HEK293 (cell line): ENCODE data around the gene RGS5.

Experiments
- CTCF ChIP-seq: fragments of 450-650 bp; formaldehyde crosslinking; IDR thresholded peaks from 2 replicates; pipeline ENCODE4 v1.5.1; 2016; ENCODE audit warnings: missing biosample characterization, missing genetic modification characterization
- FEZF1 ChIP-seq: fragments of 450-650 bp; formaldehyde crosslinking; IDR thresholded peaks from 2 replicates; pipeline ENCODE4 v1.5.1; 2016; ENCODE audit warnings: missing biosample characterization, missing genetic modification characterization
- GLIS1 ChIP-seq: fragments of 450-650 bp; formaldehyde crosslinking; IDR thresholded peaks from 2 replicates; pipeline ENCODE4 v1.5.1; 2016; ENCODE audit warnings: missing biosample characterization, missing genetic modification characterization
- PBX3 ChIP-seq: sonication (generic); formaldehyde crosslinking; IDR thresholded peaks from 2 replicates; pipeline ENCODE4 v1.8.1; 2022; ENCODE audit warnings: mild to moderate bottlenecking, moderate library complexity, missing genetic modification reagents
- RBAK ChIP-seq: fragments of 450-650 bp; formaldehyde crosslinking; IDR thresholded peaks from 2 replicates; pipeline ENCODE4 v1.5.1; 2016; ENCODE audit warnings: missing biosample characterization, missing genetic modification characterization
- SP2 ChIP-seq: fragments of 450-650 bp; formaldehyde crosslinking; IDR thresholded peaks from 2 replicates; pipeline ENCODE4 v1.5.1; 2016; ENCODE audit warnings: missing biosample characterization, missing genetic modification characterization
- TSHZ1 ChIP-seq: fragments of 450-650 bp; formaldehyde crosslinking; IDR thresholded peaks from 2 replicates; pipeline ENCODE4 v1.5.1; 2016; ENCODE audit warnings: missing biosample characterization, missing genetic modification characterization, borderline replicate concordance
- ZNF157 ChIP-seq: fragments of 450-650 bp; formaldehyde crosslinking; IDR thresholded peaks from 2 replicates; pipeline ENCODE4 v1.5.1; 2016; ENCODE audit warnings: missing biosample characterization, missing genetic modification characterization
- ZNF280D ChIP-seq: fragments of 450-650 bp; formaldehyde crosslinking; IDR thresholded peaks from 2 replicates; pipeline ENCODE4 v1.5.1; 2016; ENCODE audit warnings: missing biosample characterization, missing genetic modification characterization
- ZNF416 ChIP-seq: fragments of 450-650 bp; formaldehyde crosslinking; IDR thresholded peaks from 2 replicates; pipeline ENCODE4 v1.5.1; 2016; ENCODE audit warnings: missing biosample characterization, missing genetic modification characterization
- ZNF629 ChIP-seq: fragments of 450-650 bp; formaldehyde crosslinking; IDR thresholded peaks from 2 replicates; pipeline ENCODE4 v1.5.1; 2017; ENCODE audit warnings: missing biosample characterization, missing genetic modification characterization
- ZNF670 ChIP-seq: fragments of 450-650 bp; formaldehyde crosslinking; IDR thresholded peaks from 2 replicates; pipeline ENCODE4 v1.5.1; 2016; ENCODE audit warnings: missing biosample characterization, missing genetic modification characterization, low read depth
- ZNF704 ChIP-seq: fragments of 450-650 bp; formaldehyde crosslinking; IDR thresholded peaks from 2 replicates; pipeline ENCODE4 v1.5.1; 2016; ENCODE audit warnings: missing biosample characterization, missing genetic modification characterization
- ZNF776 ChIP-seq: fragments of 450-650 bp; formaldehyde crosslinking; IDR thresholded peaks from 2 replicates; pipeline ENCODE4 v1.5.0; 2017; ENCODE audit warnings: missing biosample characterization, missing genetic modification characterization, borderline replicate concordance

GRCh38 chr1:163171826-163172225 is 30.9 kb downstream of the RGS5 start:
- TF ChIP-seq ZNF629 (no peak), CTCF (tag by site-specific recombination) (no peak), PBX3 (CRISPR knock-in tag) (no peak), ZNF670 (tag by site-specific recombination) (no peak), ZNF416 (tag by site-specific recombination) (no peak), TSHZ1 (no peak), ZNF704 (tag by site-specific recombination) (no peak), SP2 (tag by site-specific recombination) (no peak), RBAK (tag by site-specific recombination) (no peak), ZNF280D (tag by site-specific recombination) (no peak), FEZF1 (tag by site-specific recombination) (0 out of 2 replicates have a peak, but pooled peaks have one; percentile 40), ZNF157 (no peak), GLIS1 (no peak), ZNF776 (tag by site-specific recombination) (no peak)
